RWPE2 (cell line): ENCODE results near the gene TREM1.

ENCODE experiments used
- ATAC-seq: fragments of 200-7000 bp; cut with Tn5 transposase; 3 replicates; pipeline ENCODE4 v1.9.1; 2021; ENCODE audit warnings: low read depth
- DNase-seq: peaks from one replicate; pipeline ENCODE4 v3.0.0-alpha.2; 2020; ENCODE audit warnings: low spot score
- H3K27ac ChIP-seq: fragments of 450-650 bp; 2 replicates; pipeline ENCODE4 v1.5.1; 2017; ENCODE audit warnings: mild to moderate bottlenecking; ENCODE audit not compliant: poor library complexity, severe bottlenecking
- H3K27me3 ChIP-seq: fragments of 250-450 bp; sonication (Bioruptor Pico); 2 replicates; pipeline ENCODE4 v1.5.1; 2021; ENCODE audit warnings: mild to moderate bottlenecking, moderate library complexity; ENCODE audit not compliant: insufficient read depth, poor library complexity, severe bottlenecking
- H3K36me3 ChIP-seq: fragments of 250-450 bp; sonication (Bioruptor Pico); 2 replicates; pipeline ENCODE4 v1.5.1; 2020; ENCODE audit warnings: low read depth, mild to moderate bottlenecking, moderate library complexity
- H3K4me1 ChIP-seq: fragments of 250-450 bp; sonication (Bioruptor Pico); 2 replicates; pipeline ENCODE4 v1.5.1; 2021; ENCODE audit warnings: mild to moderate bottlenecking, moderate library complexity; ENCODE audit not compliant: insufficient read depth, poor library complexity, severe bottlenecking
- H3K4me3 ChIP-seq: fragments of 250-450 bp; sonication (Bioruptor Pico); 2 replicates; pipeline ENCODE4 v1.5.1; 2021; ENCODE audit warnings: mild to moderate bottlenecking, moderate library complexity; ENCODE audit not compliant: severe bottlenecking
- H3K9me3 ChIP-seq: fragments of 250-450 bp; sonication (Bioruptor Pico); 2 replicates; pipeline ENCODE4 v1.5.1; 2021; ENCODE audit warnings: mild to moderate bottlenecking, moderate library complexity; ENCODE audit not compliant: severe bottlenecking
- TF ChIP-seq, protein P1 (sequence below): fragments of 450-650 bp; IDR thresholded peaks from one replicate; pipeline ENCODE4 v1.5.1; 2017; ENCODE audit warnings: mild to moderate bottlenecking, moderate library complexity; ENCODE audit not compliant: poor library complexity, severe bottlenecking

TREM1 gene

DNA sequence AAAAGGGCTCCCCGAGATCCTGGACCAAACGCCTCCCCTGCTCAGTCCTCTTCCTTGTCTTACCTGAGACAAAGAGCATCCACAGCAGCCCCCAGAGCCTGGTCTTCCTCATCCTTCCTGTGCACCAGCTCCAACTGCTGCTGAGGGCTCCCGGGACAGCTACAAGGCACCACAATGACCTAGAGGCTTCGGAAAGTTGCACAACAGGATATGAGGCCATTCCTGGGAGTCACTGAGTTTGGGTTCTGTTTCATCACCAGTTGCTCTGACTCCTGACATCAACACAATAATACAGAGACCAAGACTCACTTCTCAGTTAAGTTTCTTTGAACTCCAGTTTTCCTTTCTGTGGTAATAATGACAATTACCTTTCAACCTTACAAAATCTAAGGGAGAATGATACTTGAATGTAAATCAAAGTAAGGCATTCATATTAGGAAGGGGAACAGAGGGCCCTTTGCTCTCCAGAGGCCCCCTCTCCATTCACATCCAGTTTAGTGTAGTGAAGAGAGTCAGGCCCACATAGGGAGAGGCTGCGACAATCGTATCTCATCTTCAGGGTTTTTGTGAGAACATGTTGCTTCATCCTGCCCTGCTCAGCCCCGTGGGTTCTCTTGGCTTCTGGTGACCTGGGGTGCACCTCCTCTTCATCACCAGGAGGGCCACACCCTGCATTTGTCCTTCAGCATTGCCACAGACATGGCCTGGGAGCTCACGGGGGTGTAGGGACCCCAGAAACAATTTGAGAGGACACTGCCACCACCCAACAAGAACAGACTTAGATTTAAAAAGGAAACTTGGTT lies at the start of gene TREM1:
TSS of gene TREM1 (minus strand) at position 139 of the 803 bp plus-strand sequence. CDS start at position 112, 27 bp downstream.
- no peak within 1 kb of the TSS for H3K4me3 ChIP-seq
- no peak for DNase-seq
- H3K36me3 ChIP-seq = no peaks in the 10 kb centered on the region
- ATAC-seq = peak; percentile 89
- TF ChIP-seq, protein P1, sequence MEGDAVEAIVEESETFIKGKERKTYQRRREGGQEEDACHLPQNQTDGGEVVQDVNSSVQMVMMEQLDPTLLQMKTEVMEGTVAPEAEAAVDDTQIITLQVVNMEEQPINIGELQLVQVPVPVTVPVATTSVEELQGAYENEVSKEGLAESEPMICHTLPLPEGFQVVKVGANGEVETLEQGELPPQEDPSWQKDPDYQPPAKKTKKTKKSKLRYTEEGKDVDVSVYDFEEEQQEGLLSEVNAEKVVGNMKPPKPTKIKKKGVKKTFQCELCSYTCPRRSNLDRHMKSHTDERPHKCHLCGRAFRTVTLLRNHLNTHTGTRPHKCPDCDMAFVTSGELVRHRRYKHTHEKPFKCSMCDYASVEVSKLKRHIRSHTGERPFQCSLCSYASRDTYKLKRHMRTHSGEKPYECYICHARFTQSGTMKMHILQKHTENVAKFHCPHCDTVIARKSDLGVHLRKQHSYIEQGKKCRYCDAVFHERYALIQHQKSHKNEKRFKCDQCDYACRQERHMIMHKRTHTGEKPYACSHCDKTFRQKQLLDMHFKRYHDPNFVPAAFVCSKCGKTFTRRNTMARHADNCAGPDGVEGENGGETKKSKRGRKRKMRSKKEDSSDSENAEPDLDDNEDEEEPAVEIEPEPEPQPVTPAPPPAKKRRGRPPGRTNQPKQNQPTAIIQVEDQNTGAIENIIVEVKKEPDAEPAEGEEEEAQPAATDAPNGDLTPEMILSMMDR = no peak
- H3K27me3 ChIP-seq = no peaks in the 10 kb centered on the region
- peak within 1 kb of the TSS; percentile 11 for H3K27ac ChIP-seq
- no peaks in the 10 kb centered on the region for H3K9me3 ChIP-seq
- peaks cover 24% of the 10 kb centered on the region for H3K4me1 ChIP-seq

DNA sequence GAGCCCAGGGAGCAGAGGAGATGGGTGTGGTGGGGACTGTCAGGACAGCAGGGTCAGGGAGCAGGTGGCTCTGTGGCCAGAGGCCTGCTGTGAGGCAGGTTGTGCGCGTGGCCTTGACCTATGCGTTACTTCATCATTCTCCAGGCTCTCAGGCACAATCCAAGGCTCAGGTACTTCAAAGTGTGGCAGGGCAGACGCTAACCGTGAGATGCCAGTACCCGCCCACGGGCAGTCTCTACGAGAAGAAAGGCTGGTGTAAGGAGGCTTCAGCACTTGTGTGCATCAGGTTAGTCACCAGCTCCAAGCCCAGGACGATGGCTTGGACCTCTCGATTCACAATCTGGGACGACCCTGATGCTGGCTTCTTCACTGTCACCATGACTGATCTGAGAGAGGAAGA lies 49.5 kb upstream of the TREM1 start:
- ATAC-seq (no peak), DNase-seq (no peak)
- Histone ChIP-seq H3K27ac (no peak overlapping the region), H3K36me3 (no peaks in the 10 kb centered on the region), H3K4me1 (no peaks in the 10 kb centered on the region), H3K9me3 (no peaks in the 10 kb centered on the region), H3K4me3 (no peak overlapping the region), H3K27me3 (peaks cover 19% of the 10 kb centered on the region)
- TF ChIP-seq, protein P1 = no peak

DNA sequence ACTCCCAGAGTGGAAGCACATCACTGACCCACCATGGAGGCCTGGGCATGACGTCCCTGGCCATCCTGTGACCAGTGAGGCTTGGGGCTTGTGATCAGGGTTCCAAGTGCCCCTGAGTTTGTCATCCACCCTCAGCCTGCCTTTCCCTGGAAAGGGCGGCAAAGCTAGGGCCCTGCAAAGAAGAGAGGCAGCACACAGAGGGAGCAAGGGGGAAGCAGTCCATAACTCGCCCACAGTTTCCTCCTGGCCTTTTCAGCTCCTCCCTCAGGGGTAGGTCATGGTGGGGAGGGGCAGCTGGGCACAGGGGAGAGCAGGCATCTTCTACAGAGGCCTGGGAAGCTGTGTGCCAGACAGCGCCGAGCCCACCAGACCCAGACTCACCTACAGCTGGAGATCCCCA lies 48.8 kb upstream of the TREM1 start, which contains the start of gene NCR2:
TSS of gene NCR2 (plus strand) at position 313 of the 400 bp plus-strand sequence. CDS start 269 bp downstream, outside the sequence.
- Histone ChIP-seq H3K4me3 (no peak within 1 kb of the TSS), H3K36me3 (no peaks in the 10 kb centered on the region), H3K27ac (no peak within 1 kb of the TSS), H3K4me1 (no peaks in the 10 kb centered on the region), H3K9me3 (no peaks in the 10 kb centered on the region), H3K27me3 (peaks cover 19% of the 10 kb centered on the region)
- TF ChIP-seq, protein P1 = no peak
- ATAC-seq = no peak
- DNase-seq = no peak

DNA sequence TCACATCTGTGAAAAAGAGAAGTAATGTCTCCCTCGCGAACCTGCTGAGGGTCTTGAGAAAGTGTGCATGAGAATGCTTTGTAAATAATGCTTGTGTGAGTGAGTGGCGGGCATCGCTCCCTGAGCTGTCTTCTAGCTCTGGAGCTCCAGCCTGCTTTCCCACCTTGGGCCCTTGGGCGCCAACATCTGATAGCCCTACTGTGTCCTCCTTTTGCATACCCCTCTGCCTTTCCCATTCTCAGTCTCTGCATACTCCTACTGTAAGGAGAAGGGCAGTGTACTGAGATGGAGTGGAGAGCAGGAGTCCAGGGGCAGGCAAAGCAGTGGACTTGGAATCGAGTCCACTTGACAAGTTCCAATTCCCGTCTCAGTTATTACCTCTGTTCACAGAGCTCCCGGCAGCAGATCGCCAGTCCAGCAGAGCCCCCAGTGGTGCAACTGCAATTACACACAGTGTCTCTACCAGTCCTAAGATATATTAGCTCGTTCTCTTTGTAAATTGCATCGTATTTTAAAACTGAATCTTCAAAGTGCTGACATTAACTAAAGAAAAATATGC lies 48.1 kb upstream of the TREM1 start:
- H3K4me3 ChIP-seq = no peak overlapping the region
- ATAC-seq (no peak; the same call in 2 of the 3 replicates), DNase-seq (no peak)
- no peaks in the 10 kb centered on the region for H3K36me3 ChIP-seq
- TF ChIP-seq, protein P1 = no peak
- no peaks in the 10 kb centered on the region for H3K9me3 ChIP-seq
- peaks cover 19% of the 10 kb centered on the region for H3K27me3 ChIP-seq
- no peaks in the 10 kb centered on the region for H3K4me1 ChIP-seq
- H3K27ac ChIP-seq = no peak overlapping the region
